ENCODE data around the gene POLD4. TPM values are rescaled to one million over a fixed set of nuclear protein-coding genes. Genes with fewer than 3 reads are reported as not detected.

Gene POLD4
- total RNA-seq, 2 donors from 2014 or later: 40.7 to 47.6 TPM

DNA sequence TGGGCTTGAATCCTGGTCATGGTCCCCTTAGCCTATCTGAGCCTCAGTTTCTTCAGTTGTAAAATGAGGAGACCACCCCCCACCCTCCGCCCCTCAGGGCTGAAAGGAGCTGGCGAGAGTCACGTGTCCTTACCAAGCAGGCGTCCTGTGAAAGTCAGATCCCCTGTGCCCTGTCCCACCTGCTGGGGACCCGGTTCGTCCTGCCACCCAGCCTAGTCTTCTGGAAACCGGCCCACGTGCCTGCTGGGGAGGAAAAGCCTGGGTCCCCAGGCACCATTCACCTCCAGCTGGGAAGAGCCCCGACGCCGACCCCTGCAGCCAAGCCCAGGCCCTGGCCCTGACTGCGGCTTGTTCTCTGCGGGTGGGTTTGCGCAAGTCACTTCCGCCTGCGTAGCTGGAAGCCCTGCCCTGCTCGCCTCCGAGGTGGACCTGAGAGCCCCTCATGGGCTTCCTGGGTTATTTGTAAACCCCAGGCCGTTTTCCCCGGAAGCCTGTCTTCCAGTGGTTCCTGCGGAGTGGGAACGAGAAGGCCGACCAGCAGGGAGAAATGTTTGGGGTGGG is 50.7 kb downstream of the POLD4 start:
- Histone ChIP-seq H3K9me3 (ENCODE audit: control insufficient read depth, low read length) (no peaks in the 10 kb centered on the region), H3K27me3 (ENCODE audit: control insufficient read depth, insufficient read depth, low read length, poor library complexity, severe bottlenecking) (no peaks in the 10 kb centered on the region), H3K4me1 (ENCODE audit: control insufficient read depth, insufficient read depth, low read length) (no peaks in the 10 kb centered on the region), H3K27ac (ENCODE audit: low read depth, low read length) (peak overlapping the region; percentile 85), H3K4me3 (ENCODE audit: low read length) (peak overlapping the region; percentile 78), H3K36me3 (ENCODE audit: control insufficient read depth, insufficient read depth, low read length) (peaks cover 16% of the 10 kb centered on the region), H3K9ac (ENCODE audit: extremely low read depth, low read length, poor library complexity, severe bottlenecking) (peak overlapping the region; percentile 38)
- WGBS, 2 experiments (ENCODE audit: insufficient coverage in 1 of 2, insufficient read length in 1 of 2): 3 to 17% methylated on average over 10 to 23 of the region's 23 CpGs
- H3K4me1 Mint-ChIP-seq: peaks cover 11% of the 10 kb centered on the region
- H3K36me3 Mint-ChIP-seq (ENCODE audit: low read depth): peaks cover 32% of the 10 kb centered on the region
- TF ChIP-seq, protein P1, sequence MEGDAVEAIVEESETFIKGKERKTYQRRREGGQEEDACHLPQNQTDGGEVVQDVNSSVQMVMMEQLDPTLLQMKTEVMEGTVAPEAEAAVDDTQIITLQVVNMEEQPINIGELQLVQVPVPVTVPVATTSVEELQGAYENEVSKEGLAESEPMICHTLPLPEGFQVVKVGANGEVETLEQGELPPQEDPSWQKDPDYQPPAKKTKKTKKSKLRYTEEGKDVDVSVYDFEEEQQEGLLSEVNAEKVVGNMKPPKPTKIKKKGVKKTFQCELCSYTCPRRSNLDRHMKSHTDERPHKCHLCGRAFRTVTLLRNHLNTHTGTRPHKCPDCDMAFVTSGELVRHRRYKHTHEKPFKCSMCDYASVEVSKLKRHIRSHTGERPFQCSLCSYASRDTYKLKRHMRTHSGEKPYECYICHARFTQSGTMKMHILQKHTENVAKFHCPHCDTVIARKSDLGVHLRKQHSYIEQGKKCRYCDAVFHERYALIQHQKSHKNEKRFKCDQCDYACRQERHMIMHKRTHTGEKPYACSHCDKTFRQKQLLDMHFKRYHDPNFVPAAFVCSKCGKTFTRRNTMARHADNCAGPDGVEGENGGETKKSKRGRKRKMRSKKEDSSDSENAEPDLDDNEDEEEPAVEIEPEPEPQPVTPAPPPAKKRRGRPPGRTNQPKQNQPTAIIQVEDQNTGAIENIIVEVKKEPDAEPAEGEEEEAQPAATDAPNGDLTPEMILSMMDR (conservative IDR thresholded peaks at IDR 0.05): no peak
- H3K4me3 Mint-ChIP-seq: peak overlapping the region; percentile 65
- peaks cover 2% of the 10 kb centered on the region for H3K27me3 Mint-ChIP-seq (ENCODE audit: insufficient read depth)
- DNase-seq: peak; percentile 91
- H3K9me3 Mint-ChIP-seq: no peaks in the 10 kb centered on the region
- H3K27ac Mint-ChIP-seq: peak overlapping the region; percentile 87

DNA sequence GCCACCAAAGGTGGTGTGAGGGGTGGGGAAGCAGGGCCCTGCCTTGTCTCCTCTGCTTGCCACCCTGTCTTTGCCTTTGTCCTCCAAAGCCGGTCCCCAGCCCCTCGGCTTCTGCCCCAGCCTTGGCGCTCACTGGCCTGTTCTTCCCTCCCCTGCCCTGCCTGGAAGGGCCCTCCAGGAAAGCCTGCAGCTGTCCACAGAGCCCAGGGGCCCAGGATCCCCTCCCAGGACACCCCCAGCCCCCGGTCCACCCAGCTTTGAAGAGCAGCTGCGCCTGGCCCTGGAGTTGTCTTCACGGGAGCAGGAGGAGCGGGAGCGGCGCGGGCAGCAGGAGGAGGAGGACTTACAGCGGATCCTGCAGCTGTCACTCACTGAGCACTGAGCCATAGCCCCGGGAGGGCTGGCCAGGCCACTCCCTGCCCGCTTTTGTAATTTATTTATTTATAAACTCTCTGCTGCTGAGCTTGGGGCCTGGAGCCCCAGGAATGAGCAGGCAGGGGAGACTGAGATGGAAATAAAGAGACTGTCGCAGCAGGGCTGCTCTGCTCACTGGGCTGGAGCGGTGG is 51.3 kb downstream of the POLD4 start:
- Mint-ChIP-seq H3K27ac (peak overlapping the region; percentile 87), H3K4me3 (peak overlapping the region; percentile 65), H3K36me3 (ENCODE audit: low read depth) (peaks cover 36% of the 10 kb centered on the region), H3K4me1 (peaks cover 11% of the 10 kb centered on the region), H3K9me3 (peaks cover under 1% of the 10 kb centered on the region), H3K27me3 (ENCODE audit: insufficient read depth) (peaks cover 2% of the 10 kb centered on the region)
- DNase-seq: peak; percentile 86
- H3K4me3 ChIP-seq (ENCODE audit: low read length): peak overlapping the region; percentile 78
- WGBS, 2 experiments (ENCODE audit: insufficient coverage in 1 of 2, insufficient read length in 1 of 2): 32 to 42% methylated on average over 12 to 15 of the region's 15 CpGs
- TF ChIP-seq, protein P1 (conservative IDR thresholded peaks at IDR 0.05): no peak
- H3K27ac ChIP-seq (ENCODE audit: low read depth, low read length): peak overlapping the region; percentile 85
- no peaks in the 10 kb centered on the region for H3K4me1 ChIP-seq (ENCODE audit: control insufficient read depth, insufficient read depth, low read length)
- no peaks in the 10 kb centered on the region for H3K27me3 ChIP-seq (ENCODE audit: control insufficient read depth, insufficient read depth, low read length, poor library complexity, severe bottlenecking)
- H3K9me3 ChIP-seq (ENCODE audit: control insufficient read depth, low read length): peaks cover 2% of the 10 kb centered on the region
- peaks cover 18% of the 10 kb centered on the region for H3K36me3 ChIP-seq (ENCODE audit: control insufficient read depth, insufficient read depth, low read length)
- H3K9ac ChIP-seq (ENCODE audit: extremely low read depth, low read length, poor library complexity, severe bottlenecking): peak overlapping the region; percentile 38

- Mint-ChIP-seq H3K4me3 (no peak overlapping the region), H3K4me1 (peaks cover 11% of the 10 kb centered on the region), H3K27ac (no peak overlapping the region), H3K9me3 (peaks cover 7% of the 10 kb centered on the region), H3K27me3 (ENCODE audit: insufficient read depth) (peaks cover 2% of the 10 kb centered on the region), H3K36me3 (ENCODE audit: low read depth) (peaks cover 43% of the 10 kb centered on the region)
- TF ChIP-seq, protein P1 (conservative IDR thresholded peaks at IDR 0.05): no peak
- Histone ChIP-seq H3K9ac (ENCODE audit: extremely low read depth, low read length, poor library complexity, severe bottlenecking) (no peak overlapping the region), H3K36me3 (ENCODE audit: control insufficient read depth, insufficient read depth, low read length) (peaks cover 25% of the 10 kb centered on the region), H3K4me1 (ENCODE audit: control insufficient read depth, insufficient read depth, low read length) (no peaks in the 10 kb centered on the region), H3K27ac (ENCODE audit: low read depth, low read length) (peak overlapping the region; percentile 85), H3K27me3 (ENCODE audit: control insufficient read depth, insufficient read depth, low read length, poor library complexity, severe bottlenecking) (no peaks in the 10 kb centered on the region), H3K9me3 (ENCODE audit: control insufficient read depth, low read length) (peaks cover 8% of the 10 kb centered on the region), H3K4me3 (ENCODE audit: low read length) (no peak overlapping the region)
- DNase-seq: no peak
- 94 to 95% methylated on average over 25 to 28 of the region's 28 CpGs for WGBS, 2 experiments (ENCODE audit: insufficient coverage in 1 of 2, insufficient read length in 1 of 2)
Measured at GRCh38 chr11:67301313-67301921, 51.9 kb downstream of the POLD4 start.

Other genes with a start within 250 kb of the POLD4 start
- 10 to 100 TPM; 59.4 to 75.4 TPM for gene KDM2A, start 234.3 kb downstream of the POLD4 start, total RNA-seq
- 10 to 100 TPM; 58.0 to 61.7 TPM for gene GRK2, start 87.1 kb downstream of the POLD4 start, total RNA-seq
- 10 to 100 TPM; 56.6 to 58.6 TPM for gene ANKRD13D, start 64.2 kb downstream of the POLD4 start, total RNA-seq
- gene SSH3, start 50.0 kb downstream of the POLD4 start, total RNA-seq: 10 to 100 TPM; 39.1 to 44.4 TPM
- gene CLCF1, start 20.1 kb upstream of the POLD4 start, total RNA-seq: 1 to 10 TPM; 3.6 to 4.8 TPM
- gene RAD9A, start 38.4 kb upstream of the POLD4 start, total RNA-seq: 10 to 100 TPM; 28.3 to 41.4 TPM
- gene PPP1CA, start 48.3 kb upstream of the POLD4 start, total RNA-seq: 100 to 1,000 TPM; 182 to 212 TPM
- gene TBC1D10C, start 50.5 kb upstream of the POLD4 start, total RNA-seq: under 1 TPM in 1 of 2 donors, not detected in 1; 0.20 TPM
- gene CARNS1, start 62.1 kb upstream of the POLD4 start, total RNA-seq: 1 to 10 TPM; 1.6 to 2.2 TPM
- gene RPS6KB2, start 74.9 kb upstream of the POLD4 start, total RNA-seq: 10 to 100 TPM; 47.0 to 51.8 TPM
- gene PTPRCAP, start 84.1 kb upstream of the POLD4 start, total RNA-seq: 1 to 10 TPM in 1 of 2 donors, not detected in 1; 2.1 TPM
- gene CORO1B, start 89.9 kb upstream of the POLD4 start, total RNA-seq: 100 to 1,000 TPM; 112 to 131 TPM
- not detected for gene GPR152, start 99.2 kb upstream of the POLD4 start, total RNA-seq
- not detected for gene CABP4, start 101.8 kb upstream of the POLD4 start, total RNA-seq
- gene TMEM134, start 115.7 kb upstream of the POLD4 start, total RNA-seq: 10 to 100 TPM; 67.4 to 87.8 TPM
- gene AIP, start 129.5 kb upstream of the POLD4 start, total RNA-seq: 10 to 100 TPM; 27.6 to 33.8 TPM
- 100 to 1,000 TPM in 1 of 2 donors, 10 to 100 TPM in 1; 94.6 to 104 TPM for gene PITPNM1, start 151.8 kb upstream of the POLD4 start, total RNA-seq
- gene CDK2AP2, start 154.6 kb upstream of the POLD4 start, total RNA-seq: 10 to 100 TPM; 30.6 to 47.6 TPM
- not detected for gene CABP2, start 169.9 kb upstream of the POLD4 start, total RNA-seq
- gene GSTP1, start 230.3 kb upstream of the POLD4 start, total RNA-seq: 1,000 to 10,000 TPM; 1,359 to 1,473 TPM

All from endodermal cell (in vitro differentiated cells).